Esophagus (tissue), 2 donors: ENCODE measurements around the gene KCNQ1OT1. TPM values are rescaled to one million over a fixed set of nuclear protein-coding genes. Genes with fewer than 3 reads are reported as not detected.

Source experiments
- H3K27ac ChIP-seq, 2 donors: one replicate each; pipeline ENCODE4 v1.5.1; 2013; ENCODE audit warnings: low read depth in 2 of 2, mild to moderate bottlenecking in 2 of 2, inconsistent platforms in 1 of 2, low read length in 1 of 2, moderate library complexity in 1 of 2
- H3K27me3 ChIP-seq, 2 donors: one replicate each; pipeline ENCODE4 v1.6.1; 2013; ENCODE audit warnings: low read length in 2 of 2, control low read depth in 1 of 2, mild to moderate bottlenecking in 1 of 2; ENCODE audit not compliant: insufficient read depth in 2 of 2, control insufficient read depth in 1 of 2
- H3K36me3 ChIP-seq, 2 donors: one replicate each; pipeline ENCODE4 v1.6.1; 2013; ENCODE audit warnings: low read length in 1 of 2; ENCODE audit not compliant: control insufficient read depth in 2 of 2, insufficient read depth in 2 of 2
- H3K4me1 ChIP-seq, 2 donors: one replicate each; pipeline ENCODE4 v1.6.1; 2013; ENCODE audit warnings: low read length in 1 of 2; ENCODE audit not compliant: control insufficient read depth in 2 of 2, insufficient read depth in 2 of 2
- H3K4me3 ChIP-seq, 2 donors: one replicate each; pipeline ENCODE4 v1.5.1; 2013; ENCODE audit warnings: low read length in 2 of 2, mild to moderate bottlenecking in 2 of 2, low read depth in 1 of 2, moderate library complexity in 1 of 2
- H3K9me3 ChIP-seq, 2 donors: one replicate each; pipeline ENCODE4 v1.6.1; 2013; ENCODE audit warnings: mild to moderate bottlenecking in 2 of 2, low read depth in 1 of 2, low read length in 1 of 2, moderate library complexity in 1 of 2; ENCODE audit not compliant: control insufficient read depth in 2 of 2, insufficient read depth in 1 of 2
- WGBS, 2 donors: extraction: QIAGEN DNeasy Blood & Tissue Kit; methylation state at CpG; one replicate each; pipeline ENCODE4 v1.1.7; 2013; 5-methylcytosine and 5-hydroxymethylcytosine counted together
- polyA plus RNA-seq, 2 donors: library from polyadenylated mRNA; stranded (reverse); fragments of 200-250 nt; gene quantifications; one replicate each; pipeline ENCODE4 v1.2.3, GENCODE V29; 2013
- donor health status: healthy with polysubstance abuse.
- donor health status: Bipolar disorder and iron deficiency.

KCNQ1OT1 gene
- polyA plus RNA-seq, 2 donors = 0.04 to 0.51 TPM

- Histone ChIP-seq H3K27ac (no peak overlapping the region), H3K9me3 (peaks cover 0 to 2% of the 10 kb centered on the region in 2 donors), H3K4me3 (no peak overlapping the region), H3K27me3 (no peaks in the 10 kb centered on the region), H3K36me3 (no peaks in the 10 kb centered on the region), H3K4me1 (peaks cover 0 to 6% of the 10 kb centered on the region in 2 donors)
- 85 to 86% methylated on average over 15 of the region's 15 CpGs for WGBS, 2 donors
Measured at GRCh38 chr11:2576549-2576948, 123.2 kb downstream of the KCNQ1OT1 start.

GRCh38 chr11:2576111-2576510 lies 123.7 kb downstream of the KCNQ1OT1 start:
- no peaks in the 10 kb centered on the region for H3K27me3 ChIP-seq
- H3K4me1 ChIP-seq = peaks cover 0 to 6% of the 10 kb centered on the region in 2 donors
- no peaks in the 10 kb centered on the region for H3K36me3 ChIP-seq
- 93 to 94% methylated on average over 15 of the region's 15 CpGs for WGBS, 2 donors
- H3K27ac ChIP-seq = no peak overlapping the region
- H3K9me3 ChIP-seq = peaks cover 0 to 2% of the 10 kb centered on the region in 2 donors
- no peak overlapping the region for H3K4me3 ChIP-seq

GRCh38 chr11:2575591-2576051 lies 124.2 kb downstream of the KCNQ1OT1 start:
- Histone ChIP-seq H3K9me3 (peaks cover 0 to 2% of the 10 kb centered on the region in 2 donors), H3K4me1 (peaks cover 0 to 6% of the 10 kb centered on the region in 2 donors), H3K36me3 (no peaks in the 10 kb centered on the region), H3K4me3 (no peak overlapping the region), H3K27ac (no peak overlapping the region), H3K27me3 (no peaks in the 10 kb centered on the region)
- WGBS, 2 donors = 92% methylated on average over 17 of the region's 17 CpGs

GRCh38 chr11:2574553-2575535 lies 125.0 kb downstream of the KCNQ1OT1 start:
- Histone ChIP-seq H3K4me3 (no peak overlapping the region), H3K27me3 (no peaks in the 10 kb centered on the region), H3K9me3 (peaks cover 0 to 2% of the 10 kb centered on the region in 2 donors), H3K27ac (no peak overlapping the region), H3K36me3 (no peaks in the 10 kb centered on the region), H3K4me1 (peaks cover 0 to 6% of the 10 kb centered on the region in 2 donors)
- WGBS, 2 donors = 65 to 69% methylated on average over 42 to 45 of the region's 45 CpGs

- Histone ChIP-seq H3K36me3 (no peaks in the 10 kb centered on the region), H3K9me3 (peaks cover 0 to 2% of the 10 kb centered on the region in 2 donors), H3K4me3 (no peak overlapping the region), H3K4me1 (peaks cover 0 to 6% of the 10 kb centered on the region in 2 donors), H3K27ac (no peak overlapping the region), H3K27me3 (no peaks in the 10 kb centered on the region)
- 88 to 89% methylated on average over 22 of the region's 22 CpGs for WGBS, 2 donors
Measured at GRCh38 chr11:2574043-2574552, 125.7 kb downstream of the KCNQ1OT1 start.

GRCh38 chr11:2573240-2574042 lies 126.4 kb downstream of the KCNQ1OT1 start:
- no peaks in the 10 kb centered on the region for H3K27me3 ChIP-seq
- H3K4me1 ChIP-seq = peaks cover 0 to 6% of the 10 kb centered on the region in 2 donors
- H3K4me3 ChIP-seq = no peak overlapping the region
- WGBS, 2 donors = 94 to 95% methylated on average over 28 of the region's 28 CpGs
- H3K27ac ChIP-seq = no peak overlapping the region
- peaks cover 0 to 2% of the 10 kb centered on the region in 2 donors for H3K9me3 ChIP-seq
- no peaks in the 10 kb centered on the region for H3K36me3 ChIP-seq

- 96 to 98% methylated on average over 33 of the region's 33 CpGs for WGBS, 2 donors
Measured at GRCh38 chr11:2572491-2573239, 127.1 kb downstream of the KCNQ1OT1 start.

GRCh38 chr11:2571598-2572281 lies 128.1 kb downstream of the KCNQ1OT1 start:
- Histone ChIP-seq H3K27ac (no peak overlapping the region), H3K9me3 (peaks cover 0 to 2% of the 10 kb centered on the region in 2 donors), H3K4me3 (no peak overlapping the region), H3K4me1 (peaks cover 0 to 6% of the 10 kb centered on the region in 2 donors), H3K27me3 (no peaks in the 10 kb centered on the region), H3K36me3 (no peaks in the 10 kb centered on the region)
- WGBS, 2 donors = 94 to 98% methylated on average over 21 to 23 of the region's 23 CpGs

More at GRCh38 chr11:2572491-2573239, 127.1 kb downstream of the KCNQ1OT1 start:
- Histone ChIP-seq H3K27ac (no peak overlapping the region), H3K4me3 (no peak overlapping the region), H3K9me3 (peaks cover 0 to 2% of the 10 kb centered on the region in 2 donors), H3K27me3 (no peaks in the 10 kb centered on the region), H3K4me1 (peaks cover 0 to 6% of the 10 kb centered on the region in 2 donors), H3K36me3 (no peaks in the 10 kb centered on the region)
